ENCODE results near the gene GMPR2. TPM values are rescaled to one million over a fixed set of nuclear protein-coding genes. Genes with fewer than 3 reads are reported as not detected.

The GMPR2 gene
- total and polyA plus RNA-seq, 2 of the 13 experiments (the other 11 are each of a cell fraction or from before 2014, with no cell fraction given), result 210 to 273 TPM

- TF ChIP-seq ZBTB7B (CRISPR knock-in tag; IDR thresholded peaks at IDR 0.05) (peak; percentile 83), MAF1 (CRISPR knock-in tag; IDR thresholded peaks at IDR 0.05; ENCODE audit: borderline replicate concordance) (peak; percentile 71), ZNF761 (CRISPR knock-in tag; conservative IDR thresholded peaks at IDR 0.05) (peak; percentile 98), JUNB (CRISPR knock-in tag; IDR thresholded peaks at IDR 0.05; ENCODE audit: borderline replicate concordance) (no peak), ADNP (CRISPR knock-in tag; IDR thresholded peaks at IDR 0.05) (no peak), TOE1 (CRISPR knock-in tag; IDR thresholded peaks at IDR 0.05) (peak; percentile 78; the same call in 1 of the 2 replicates), ZNF256 (CRISPR knock-in tag; conservative IDR thresholded peaks at IDR 0.05) (peak; percentile 98), ZNF609 (CRISPR knock-in tag; IDR thresholded peaks at IDR 0.05; ENCODE audit: borderline replicate concordance) (peak; percentile 91), THAP9 (CRISPR knock-in tag; IDR thresholded peaks at IDR 0.05; ENCODE audit: borderline replicate concordance) (peak; percentile 100), HOMEZ (CRISPR knock-in tag; IDR thresholded peaks at IDR 0.05; ENCODE audit: low read depth) (peak; percentile 98), ARHGAP35 (CRISPR knock-in tag; IDR thresholded peaks at IDR 0.05; ENCODE audit: borderline replicate concordance) (peak; percentile 97; the same call in 1 of the 2 replicates)
These were observed 19.5 kb upstream of the GMPR2 start, which contains the start of gene CHMP4A (continued) for GRCh38 chr14:24212924-24213865.
